Esophagus muscularis mucosa (tissue), 4 donors: ENCODE measurements around the gene S100A13. TPM values are rescaled to one million over a fixed set of nuclear protein-coding genes. Genes with fewer than 3 reads are reported as not detected.

ENCODE experiments used
- DNase-seq: peaks from one replicate; pipeline ENCODE4 v3.0.0-alpha.2; 2017; ENCODE audit errors: extremely low spot score
- H3K27ac ChIP-seq, 4 donors: fragments of 200-600 bp; sonication (generic); replicated peaks in 1 of 4; 1 replicate in 3 of 4; 2 replicates in 1 of 4; pipeline ENCODE4 v1.5.1; 2016 to 2019; ENCODE audit warnings: mild to moderate bottlenecking in 1 of 4
- H3K27me3 ChIP-seq, 4 donors: fragments of 200-600 bp; sonication (generic); one replicate each; pipeline versions ENCODE4 v1.5.1 to v1.6.0; 2016 to 2019
- H3K36me3 ChIP-seq, 4 donors: fragments of 200-600 bp; sonication (generic); one replicate each; pipeline ENCODE4 v1.5.1; 2016 to 2019
- H3K4me1 ChIP-seq, 4 donors: fragments of 200-600 bp; sonication (generic); one replicate each; pipeline ENCODE4 v1.5.1; 2016 to 2019
- H3K4me3 ChIP-seq, 4 donors: fragments of 200-600 bp; sonication (generic); 1 replicate in 2 of 4; 2 replicates in 2 of 4; pipeline ENCODE4 v1.5.1; 2016 to 2019; ENCODE audit warnings: mild to moderate bottlenecking in 4 of 4, moderate library complexity in 1 of 4
- H3K9me3 ChIP-seq, 4 donors: fragments of 200-600 bp; sonication (generic); 1 replicate in 3 of 4; 2 replicates in 1 of 4; pipeline ENCODE4 v1.5.1; 2016 to 2019
- CTCF ChIP-seq, 3 experiments: fragments of 200-600 bp in 2 of 3; fragments of 450-650 bp in 1 of 3; sonication (generic) in 2 of 3; IDR thresholded peaks; one replicate each; pipeline ENCODE4 v1.5.1; 2017 to 2019; ENCODE audit warnings: antibody characterized with exemption in 3 of 3, mild to moderate bottlenecking in 2 of 3, moderate library complexity in 1 of 3
- EP300 ChIP-seq: sonication (generic); formaldehyde crosslinking; IDR thresholded peaks from one replicate; pipeline ENCODE4 v1.6.1; 2017; ENCODE audit warnings: antibody characterized with exemption
- POLR2A ChIP-seq: fragments of 450-650 bp; IDR thresholded peaks from one replicate; pipeline ENCODE4 v1.6.1; 2017; ENCODE audit warnings: antibody characterized with exemption, moderate library complexity, mild to moderate bottlenecking, low read depth
- POLR2AphosphoS5 ChIP-seq, 2 donors: sonication (generic); formaldehyde crosslinking; IDR thresholded peaks; one replicate each; pipeline ENCODE4 v1.6.1; 2017; ENCODE audit warnings: antibody characterized with exemption in 2 of 2
- whole genome bisulfite sequencing: methylation state at CpG from one replicate; pipeline ENCODE4 v1.1.5; 2018; 5-methylcytosine and 5-hydroxymethylcytosine counted together
- intact Hi-C: fragments of 100-400 bp; cut with DNase I; formaldehyde crosslinking; loops from one replicate; pipeline ENCODE4 v1.15.1; 2023
- total RNA-seq, 4 donors: library from RNA; depleted of rRNA; stranded (reverse); fragments of >200 nt; gene quantifications; one replicate each; pipeline versions ENCODE4 v1.1.0 to v1.2.1, GENCODE V29; 2016

The S100A13 gene
- total RNA-seq, 4 donors from 2014 or later: 71.3 to 84.7 (median 83.1) TPM

- Histone ChIP-seq H3K36me3 (peaks cover 0 to 13% (median 10%) of the 10 kb centered on the region in 4 donors), H3K4me1 (peaks cover 47 to 60% (median 51%) of the 10 kb centered on the region in 4 donors), H3K4me3 (no peak overlapping the region), H3K27me3 (no peaks in the 10 kb centered on the region), H3K27ac (no peak overlapping the region), H3K9me3 (no peaks in the 10 kb centered on the region)
- TF ChIP-seq EP300 (no peak), POLR2AphosphoS5 (IDR thresholded peaks at IDR 0.05) (no peak), CTCF (IDR thresholded peaks at IDR 0.05) (no peak), POLR2A (no peak)
- intact Hi-C loops: loop anchor here (5.0 kb wide), 1 partner anchor 102 kb away; no protein-coding TSS in a partner anchor
- DNase-seq: no peak
- WGBS: 65% methylated on average over 2 of the region's 2 CpGs
These were observed 13.0 kb downstream of the S100A13 start for GRCh38 chr1:153614189-153614900.

DNA sequence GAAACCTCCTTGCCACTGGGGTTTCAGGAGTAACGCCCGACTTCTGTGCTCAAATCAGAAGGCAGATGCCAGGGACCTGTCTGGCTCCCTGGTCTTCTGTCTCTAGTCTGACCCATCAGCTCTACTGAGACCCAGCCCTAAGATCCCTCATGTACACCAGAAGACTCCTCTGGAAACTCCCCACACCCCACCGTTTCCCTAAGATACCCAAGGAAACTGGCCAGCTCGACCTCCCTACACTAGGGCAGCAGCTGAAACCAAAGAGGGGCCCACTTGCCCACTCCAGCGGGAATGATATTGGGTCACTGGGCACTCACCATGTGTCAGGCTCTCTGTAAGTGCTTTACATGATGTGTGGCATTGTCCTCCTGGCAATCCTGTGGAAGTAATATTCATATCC, 13.9 kb downstream of the S100A13 start:
- Histone ChIP-seq H3K36me3 (peaks cover 0 to 3% (median 1%) of the 10 kb centered on the region in 4 donors), H3K4me3 (peak overlapping the region; percentile 64 to 72 (median 69)), H3K27ac (peak overlapping the region; percentile 85 to 90 (median 88)), H3K4me1 (peaks cover 54 to 69% (median 59%) of the 10 kb centered on the region in 4 donors), H3K9me3 (no peaks in the 10 kb centered on the region), H3K27me3 (no peaks in the 10 kb centered on the region)
- DNase-seq: no peak
- no peak for TF ChIP-seq POLR2AphosphoS5 (IDR thresholded peaks at IDR 0.05)
- no peak for TF ChIP-seq CTCF (IDR thresholded peaks at IDR 0.05)
- no peak for TF ChIP-seq EP300
- TF ChIP-seq POLR2A: no peak
- WGBS: 74% methylated on average over 5 of the region's 5 CpGs
- intact Hi-C loops: loop anchor here (5.0 kb wide), 1 partner anchor 101 kb away; no protein-coding TSS in a partner anchor

- H3K4me1 ChIP-seq: peaks cover 51 to 75% (median 62%) of the 10 kb centered on the region in 4 donors
- peak within 1 kb of the TSS; percentile 64 to 72 (median 69) for H3K4me3 ChIP-seq
These were observed 14.5 kb downstream of the S100A13 start, which contains the start of gene S100A16 for GRCh38 chr1:153612755-153613331. TSS of gene S100A16 (minus strand) at chr1:153613137. CDS start at chr1:153608151, 4,986 bp downstream.

More at GRCh38 chr1:153612755-153613331, 14.5 kb downstream of the S100A13 start, which contains the start of gene S100A16:
- no peaks in the 10 kb centered on the region for H3K9me3 ChIP-seq
- no peaks in the 10 kb centered on the region for H3K27me3 ChIP-seq
- TF ChIP-seq POLR2A: no peak
- TF ChIP-seq EP300: no peak
- peak; percentile 79 to 88 for TF ChIP-seq POLR2AphosphoS5 (IDR thresholded peaks at IDR 0.05)
- no peak for TF ChIP-seq CTCF (IDR thresholded peaks at IDR 0.05)
- peaks cover 0 to 2% (median 1%) of the 10 kb centered on the region in 4 donors for H3K36me3 ChIP-seq
- WGBS: 17% methylated on average over 8 of the region's 9 CpGs
- intact Hi-C loops: loop anchor here (5.0 kb wide), 1 partner anchor 101 kb away; no protein-coding TSS in a partner anchor
- peak within 1 kb of the TSS; percentile 85 to 90 (median 88) for H3K27ac ChIP-seq
- no peak for DNase-seq
